GM12875 (cell line): ENCODE results near the gene AK8.

Source experiments
- H3K4me3 ChIP-seq: one replicate; pipeline ENCODE4 v1.5.1; 2011; ENCODE audit warnings: low read depth, low read length, control low read depth
- CTCF ChIP-seq: IDR thresholded peaks from 2 replicates; pipeline ENCODE4 v1.5.1; 2011; ENCODE audit warnings: low read depth, mild to moderate bottlenecking, control low read depth, inconsistent platforms, low read length, moderate library complexity, borderline replicate concordance; ENCODE audit not compliant: insufficient read depth

The AK8 gene

GRCh38 chr9:132784286-132784830 is 93.7 kb downstream of the AK8 start:
- no peak overlapping the region for H3K4me3 ChIP-seq
- no peak for TF ChIP-seq CTCF

GRCh38 chr9:132783006-132783405 is 95.1 kb downstream of the AK8 start:
- H3K4me3 ChIP-seq: no peak overlapping the region
- no peak for TF ChIP-seq CTCF

- no peak for TF ChIP-seq CTCF
- H3K4me3 ChIP-seq: no peak overlapping the region
Observed at GRCh38 chr9:132782037-132782436, 96.0 kb downstream of the AK8 start.

GRCh38 chr9:132780230-132781007 is 97.7 kb downstream of the AK8 start:
- no peak for TF ChIP-seq CTCF
- no peak overlapping the region for H3K4me3 ChIP-seq

GRCh38 chr9:132776891-132777290 is 101.2 kb downstream of the AK8 start:
- TF ChIP-seq CTCF: no peak

GRCh38 chr9:132776268-132776667 is 101.8 kb downstream of the AK8 start:
- no peak overlapping the region for H3K4me3 ChIP-seq
- TF ChIP-seq CTCF: no peak

More at GRCh38 chr9:132776891-132777290, 101.2 kb downstream of the AK8 start:
- no peak overlapping the region for H3K4me3 ChIP-seq

- no peak for TF ChIP-seq CTCF
- H3K4me3 ChIP-seq: no peak overlapping the region
Observed at GRCh38 chr9:132775720-132776119, 102.4 kb downstream of the AK8 start.
